Fibroblast of skin of right biceps (primary cell): ENCODE data around the gene MND1.

Experiments used
- DNase-seq: peaks from one replicate; pipeline ENCODE4 v3.0.0-alpha.2; 2013

The MND1 gene

GRCh38 chr4:153344131-153345011 lies at the start of gene MND1:
TSS of gene MND1 (plus strand) at chr4:153344688. CDS start at chr4:153344738, 50 bp downstream.
- DNase-seq: peak; percentile 88

- DNase-seq: no peak
These were observed 49.2 kb upstream of the MND1 start for GRCh38 chr4:153295131-153295755.

- peak; percentile 73 for DNase-seq
These were observed 48.3 kb upstream of the MND1 start for GRCh38 chr4:153296040-153296823.

- no peak for DNase-seq
These were observed 47.4 kb upstream of the MND1 start for GRCh38 chr4:153297116-153297515.

- DNase-seq: no peak
These were observed 33.7 kb upstream of the MND1 start for GRCh38 chr4:153310793-153311192.

- no peak for DNase-seq
These were observed 29.6 kb upstream of the MND1 start for GRCh38 chr4:153314915-153315314.

- DNase-seq: peak; percentile 54
These were observed 25.7 kb upstream of the MND1 start for GRCh38 chr4:153318696-153319320.

- DNase-seq: peak; percentile 50
These were observed 21.7 kb upstream of the MND1 start for GRCh38 chr4:153322791-153323190.

GRCh38 chr4:153324046-153324445 lies 20.4 kb upstream of the MND1 start:
- no peak for DNase-seq

GRCh38 chr4:153325558-153325957 lies 18.9 kb upstream of the MND1 start:
- DNase-seq: no peak

- no peak for DNase-seq
These were observed 18.0 kb upstream of the MND1 start for GRCh38 chr4:153326513-153326912.

- DNase-seq: no peak
These were observed 17.2 kb upstream of the MND1 start for GRCh38 chr4:153327247-153327646.

GRCh38 chr4:153332936-153333335 lies 11.6 kb upstream of the MND1 start:
- peak; percentile 87 for DNase-seq

GRCh38 chr4:153333874-153334273 lies 10.6 kb upstream of the MND1 start:
- DNase-seq: peak; percentile 54

- DNase-seq: peak; percentile 43
These were observed 8.8 kb upstream of the MND1 start for GRCh38 chr4:153335665-153336064.

GRCh38 chr4:153337686-153338085 lies 6.8 kb upstream of the MND1 start:
- no peak for DNase-seq

- DNase-seq: peak; percentile 77
These were observed 2.9 kb upstream of the MND1 start for GRCh38 chr4:153341575-153342090.

GRCh38 chr4:153342751-153343552 lies 1.5 kb upstream of the MND1 start:
- no peak for DNase-seq

GRCh38 chr4:153345012-153345981 lies 809 bp downstream of the MND1 start:
- DNase-seq: peak; percentile 71

- DNase-seq: no peak
These were observed 1.5 kb downstream of the MND1 start for GRCh38 chr4:153346031-153346430.

GRCh38 chr4:153346563-153346962 lies 2.1 kb downstream of the MND1 start:
- peak; percentile 43 for DNase-seq
